H54 (cell line): Measurements from ENCODE around the gene LIG1.
A peak's percentile ranks its signal among the peaks of the same experiment; 100 is the strongest.

Experiments used
- DNase-seq: peaks from one replicate; pipeline ENCODE4 v3.0.0; 2011; ENCODE audit warnings: low spot score, mixed read lengths; ENCODE audit not compliant: insufficient read length
- FAIRE-seq: peaks from 3 replicates; lab custom pipeline; 2011; peaks lifted over from hg19 to GRCh38; lab: Jason Lieb, UNC
- POLR2A ChIP-seq: IDR thresholded peaks from 2 replicates; pipeline ENCODE4 v1.6.1; 2011; ENCODE audit warnings: low read depth, mild to moderate bottlenecking, low read length

Gene LIG1

GRCh38 chr19:48169939-48170803, at the start of gene LIG1, which contains the start of gene ZSWIM9:
TSS of gene LIG1 (minus strand) at chr19:48170344. CDS start at chr19:48165566, 4,778 bp downstream.
TSS of gene ZSWIM9 (plus strand) at chr19:48170680. CDS start at chr19:48171803, 1,123 bp downstream.
- peak; percentile 21; the same call in 1 of the 2 replicates for TF ChIP-seq POLR2A
- FAIRE-seq, result no peak
- peak; percentile 79 for DNase-seq

- FAIRE-seq, result no peak
- no peak for TF ChIP-seq POLR2A
- DNase-seq, result no peak
Measured at GRCh38 chr19:48218997-48219396, 48.9 kb upstream of the LIG1 start.

GRCh38 chr19:48216933-48217332, 46.8 kb upstream of the LIG1 start:
- no peak for TF ChIP-seq POLR2A
- no peak for DNase-seq
- no peak for FAIRE-seq

- DNase-seq (no peak), FAIRE-seq (no peak)
- TF ChIP-seq POLR2A, result no peak
Measured at GRCh38 chr19:48213959-48214358, 43.8 kb upstream of the LIG1 start.

- no peak for DNase-seq
- FAIRE-seq, result no peak
- no peak for TF ChIP-seq POLR2A
Measured at GRCh38 chr19:48210005-48210404, 39.9 kb upstream of the LIG1 start.

GRCh38 chr19:48206397-48207093, 36.4 kb upstream of the LIG1 start:
- TF ChIP-seq POLR2A, result no peak
- no peak for DNase-seq
- no peak for FAIRE-seq

GRCh38 chr19:48203794-48204628, 33.9 kb upstream of the LIG1 start:
- peak; percentile 60 for TF ChIP-seq POLR2A
- peak; percentile 96 for FAIRE-seq
- peak; percentile 74 for DNase-seq

GRCh38 chr19:48203222-48203793, 33.2 kb upstream of the LIG1 start:
- DNase-seq (no peak), FAIRE-seq (no peak)
- TF ChIP-seq POLR2A, result no peak

GRCh38 chr19:48196933-48197665, 27.0 kb upstream of the LIG1 start:
- TF ChIP-seq POLR2A, result no peak

GRCh38 chr19:48196321-48196763, 26.2 kb upstream of the LIG1 start:
- DNase-seq (no peak), FAIRE-seq (no peak)
- TF ChIP-seq POLR2A, result no peak

More at GRCh38 chr19:48196933-48197665, 27.0 kb upstream of the LIG1 start:
- FAIRE-seq, result no peak
- no peak for DNase-seq

GRCh38 chr19:48194844-48195830, 25.0 kb upstream of the LIG1 start:
- DNase-seq (no peak), FAIRE-seq (no peak)
- no peak for TF ChIP-seq POLR2A
